GM18499 (cell line): Measurements from ENCODE around the gene DLD.
"Not testable (repeated sequence)": the region's sequence is repeated elsewhere in the genome, so short reads cannot be mapped to it uniquely, and the experiment has no call there.

ENCODE experiments used
- ATAC-seq: cut with Tn5 transposase; IDR thresholded peaks from one replicate; pipeline ENCODE4 v1.9.1; 2021; ENCODE audit warnings: moderate number of reproducible peaks; ENCODE audit not compliant: insufficient read depth, unreplicated experiment

Gene DLD

GRCh38 chr7:107890962-107891635 is at the start of gene DLD:
Gene DLD, plus strand, starts transcription at chr7:107891183. Its CDS starts 68 bp downstream, at chr7:107891251.
- peak; percentile 87 for ATAC-seq

- no peak for ATAC-seq
These were observed 48.8 kb upstream of the DLD start for GRCh38 chr7:107842213-107842612.

GRCh38 chr7:107843184-107843583 is 47.8 kb upstream of the DLD start:
- no peak for ATAC-seq

GRCh38 chr7:107846324-107846723 is 44.7 kb upstream of the DLD start:
- ATAC-seq, result no peak

GRCh38 chr7:107847168-107847835 is 43.7 kb upstream of the DLD start:
- no peak for ATAC-seq

- not testable (repeated sequence) for ATAC-seq
These were observed 43.2 kb upstream of the DLD start for GRCh38 chr7:107847836-107848175.

GRCh38 chr7:107848211-107848610 is 42.8 kb upstream of the DLD start:
- ATAC-seq, result not testable (repeated sequence)

GRCh38 chr7:107850216-107850615 is 40.8 kb upstream of the DLD start:
- no peak for ATAC-seq

GRCh38 chr7:107850643-107851042 is 40.3 kb upstream of the DLD start:
- ATAC-seq, result no peak

- no peak for ATAC-seq
These were observed 36.5 kb upstream of the DLD start for GRCh38 chr7:107854454-107854853.

GRCh38 chr7:107854989-107855388 is 36.0 kb upstream of the DLD start:
- no peak for ATAC-seq

- no peak for ATAC-seq
These were observed 34.0 kb upstream of the DLD start for GRCh38 chr7:107856806-107857540.

- ATAC-seq, result no peak
These were observed 33.5 kb upstream of the DLD start for GRCh38 chr7:107857541-107857912.

- ATAC-seq, result no peak
These were observed 32.7 kb upstream of the DLD start for GRCh38 chr7:107858280-107858679.

- ATAC-seq, result no peak
These were observed 30.6 kb upstream of the DLD start for GRCh38 chr7:107860279-107860961.

- ATAC-seq, result no peak
These were observed 29.9 kb upstream of the DLD start for GRCh38 chr7:107860981-107861652.

- no peak for ATAC-seq
These were observed 24.8 kb upstream of the DLD start for GRCh38 chr7:107865956-107866775.

GRCh38 chr7:107867858-107868466 is 23.0 kb upstream of the DLD start:
- no peak for ATAC-seq

- ATAC-seq, result no peak
These were observed 20.5 kb upstream of the DLD start for GRCh38 chr7:107870427-107871000.
